GM19023 (cell line): Measurements from ENCODE around the gene TCF4.

Experiments
- ATAC-seq: cut with Tn5 transposase; IDR thresholded peaks from one replicate; pipeline ENCODE4 v1.9.1; 2021; ENCODE audit warnings: mild to moderate bottlenecking, moderate library complexity; ENCODE audit not compliant: unreplicated experiment

TCF4 gene

DNA sequence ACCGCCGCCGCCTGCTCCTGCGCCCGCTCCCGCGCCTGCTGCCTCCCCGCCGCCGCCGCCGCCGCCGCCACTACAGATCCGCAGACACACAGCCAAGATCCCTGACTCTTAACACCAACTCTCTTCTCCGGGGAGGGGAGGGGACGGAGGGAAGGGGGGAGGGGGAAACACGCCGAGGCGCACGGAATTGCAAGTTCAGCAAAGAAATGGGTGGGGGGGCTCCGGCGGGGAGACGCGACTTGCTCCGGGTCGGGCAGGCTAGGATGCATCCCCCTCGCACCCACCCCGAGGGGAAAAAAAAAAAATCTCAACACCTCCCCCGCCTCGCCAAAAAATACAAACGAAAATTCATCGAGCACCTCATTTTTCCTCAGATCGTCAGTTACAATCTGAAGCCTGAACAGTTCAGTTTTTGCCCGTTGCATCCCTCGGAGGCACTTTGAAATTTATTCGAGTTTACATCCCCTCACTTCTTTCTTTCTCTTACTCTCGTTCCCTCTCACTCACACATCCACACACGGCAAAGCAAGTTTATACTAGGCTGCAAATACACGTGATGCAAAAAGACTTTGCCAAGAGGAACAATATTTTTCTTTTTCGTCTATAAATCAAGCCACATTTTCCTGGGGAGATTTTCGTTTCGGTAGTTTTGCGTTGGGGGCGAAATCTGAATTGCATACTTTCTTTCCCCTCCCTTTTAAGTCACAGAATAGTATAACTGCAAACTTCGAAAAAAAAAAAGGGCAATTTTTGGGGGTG, at the start of gene TCF4:
TSS of gene TCF4 (minus strand) at position 82 of the 759 bp plus-strand sequence. CDS start 1,076 bp downstream, outside the sequence.
- no peak for ATAC-seq

- no peak for ATAC-seq
These were observed 49.2 kb upstream of the TCF4 start for GRCh38 chr18:55637204-55637603.

GRCh38 chr18:55635439-55635838, 47.4 kb upstream of the TCF4 start:
- ATAC-seq: no peak

- no peak for ATAC-seq
These were observed 46.6 kb upstream of the TCF4 start for GRCh38 chr18:55634545-55634944.

DNA sequence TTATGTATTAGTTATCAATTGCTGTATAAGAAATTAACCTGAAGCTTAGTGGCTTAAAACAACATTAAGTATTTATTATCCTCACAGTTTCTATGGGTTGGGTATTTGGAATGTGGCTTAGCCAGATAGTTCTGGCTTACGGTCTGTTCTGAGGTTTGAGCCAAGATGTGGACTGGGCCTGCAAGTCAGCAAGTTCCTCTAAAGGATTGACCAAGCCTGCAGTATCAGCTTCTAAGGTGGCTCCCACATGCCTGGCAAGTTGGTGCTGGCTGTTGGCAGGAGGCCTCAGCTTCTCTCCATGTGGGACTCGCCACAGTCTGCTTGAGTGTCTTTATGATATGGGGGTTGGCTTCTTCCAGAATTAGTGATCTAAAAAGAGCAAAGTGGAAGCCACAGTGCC, 45.0 kb upstream of the TCF4 start:
- no peak for ATAC-seq

DNA sequence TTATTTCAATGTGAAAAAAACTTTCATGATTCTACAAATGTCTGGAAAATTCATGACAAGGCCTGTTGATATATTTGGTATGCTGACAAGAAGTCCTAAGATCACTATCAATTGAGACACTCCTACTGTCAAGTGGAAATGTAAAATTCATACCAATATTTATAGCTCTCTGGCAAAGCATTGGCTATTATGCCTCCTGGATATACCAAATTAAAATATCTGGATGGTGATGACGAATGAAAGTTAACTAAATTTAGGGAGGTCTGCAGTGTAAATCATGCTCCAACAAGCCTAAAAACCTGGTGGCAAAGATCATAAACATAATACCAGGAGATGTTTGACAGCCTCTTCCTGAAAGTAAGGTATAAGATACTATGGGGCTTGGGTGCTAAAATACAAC, 41.1 kb upstream of the TCF4 start:
- no peak for ATAC-seq

GRCh38 chr18:55627007-55627406, 39.0 kb upstream of the TCF4 start:
- ATAC-seq: no peak

DNA sequence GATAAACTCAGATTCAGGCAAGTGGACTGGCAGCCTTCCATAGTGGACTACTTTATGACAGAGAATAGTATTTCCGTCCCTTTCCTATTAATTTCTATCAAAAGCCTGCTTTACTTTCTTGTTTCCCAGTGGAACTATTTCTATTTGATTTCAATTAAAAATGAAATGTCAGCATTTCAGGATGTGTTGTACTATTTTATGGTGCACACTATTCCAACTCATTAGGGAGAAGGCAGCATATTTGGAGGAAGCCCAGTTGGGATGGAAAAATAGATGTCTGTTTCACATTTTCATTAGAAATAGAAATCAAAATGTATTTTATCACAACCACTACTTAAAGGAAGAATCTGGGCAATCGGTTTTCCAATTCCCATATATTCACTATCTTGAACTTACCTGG, 37.9 kb upstream of the TCF4 start:
- no peak for ATAC-seq

DNA sequence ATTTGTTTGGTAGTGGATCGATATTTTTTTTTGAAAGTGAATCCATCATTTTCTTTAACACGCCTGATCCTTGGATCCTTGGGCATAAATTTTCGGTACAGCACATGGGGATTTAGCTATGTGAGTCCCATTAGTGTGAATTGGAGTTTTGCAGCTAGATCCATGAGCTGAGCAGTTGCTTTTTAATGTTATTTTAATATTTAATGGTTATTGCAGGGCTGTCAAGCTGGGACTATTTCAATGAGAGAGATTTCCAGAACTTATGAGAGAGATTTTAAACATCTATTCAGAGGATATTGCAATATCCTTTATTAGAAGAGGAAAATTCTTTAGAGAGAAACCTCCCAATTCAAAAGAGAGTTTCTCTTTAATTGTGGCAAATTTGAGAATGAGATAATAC, 35.6 kb upstream of the TCF4 start:
- no peak for ATAC-seq

DNA sequence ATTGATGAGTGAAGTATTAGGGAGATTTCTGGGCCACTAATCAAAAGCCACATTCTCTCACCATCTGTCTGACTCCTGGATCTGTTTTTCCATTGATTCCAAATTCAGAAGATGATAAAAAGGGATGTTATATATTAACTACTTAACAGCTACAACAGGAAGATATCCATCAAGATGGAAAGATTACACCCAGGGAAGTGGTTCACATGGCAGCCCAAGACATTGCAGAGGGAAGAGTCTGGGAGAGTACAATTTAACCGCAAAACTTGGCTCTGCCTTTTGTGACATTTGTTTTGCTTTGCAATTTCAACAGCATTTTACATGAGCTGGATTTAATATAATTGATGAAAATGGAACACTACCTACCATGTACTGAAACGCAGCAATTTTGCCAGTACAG, 22.5 kb upstream of the TCF4 start:
- ATAC-seq: no peak

GRCh38 chr18:55609160-55609825, 21.3 kb upstream of the TCF4 start:
- ATAC-seq: no peak

DNA sequence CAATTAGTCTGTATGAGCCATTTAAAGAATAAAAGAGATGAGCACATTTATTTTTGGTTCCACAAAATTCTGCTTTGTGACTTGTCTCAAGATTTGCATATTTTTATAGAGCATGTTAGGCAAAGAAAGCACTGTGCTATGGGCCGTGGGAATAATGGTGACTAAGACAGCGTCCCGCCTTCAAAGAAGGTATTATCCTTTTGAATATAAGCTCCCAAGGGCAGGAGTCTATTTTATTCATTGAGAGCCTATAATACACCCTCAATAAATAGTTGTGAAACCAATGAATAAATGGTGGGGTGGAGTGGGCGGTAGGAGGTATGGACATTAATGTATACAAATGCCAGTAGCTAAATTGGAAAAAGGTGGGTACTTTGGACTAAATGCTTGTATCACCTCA, 20.5 kb upstream of the TCF4 start:
- ATAC-seq: no peak

DNA sequence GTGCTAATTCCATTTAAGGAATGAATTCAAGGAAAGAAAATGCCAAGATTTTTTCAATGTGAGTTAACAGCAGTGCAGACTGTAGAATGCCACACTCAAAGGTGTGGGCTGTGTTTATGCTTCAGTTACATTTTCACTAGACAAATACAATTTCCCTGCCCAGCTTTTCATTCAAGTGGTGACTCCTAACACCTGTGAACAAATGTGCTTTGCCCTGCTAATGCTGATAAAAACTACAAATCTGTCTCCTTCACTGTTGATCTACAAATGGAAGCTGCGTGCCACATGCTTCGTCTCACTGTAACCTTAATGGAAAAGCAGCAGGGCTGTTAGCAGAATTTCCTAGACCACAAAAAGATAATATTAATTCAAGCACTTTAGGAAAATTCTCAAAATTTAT, 19.8 kb upstream of the TCF4 start:
- ATAC-seq: no peak

DNA sequence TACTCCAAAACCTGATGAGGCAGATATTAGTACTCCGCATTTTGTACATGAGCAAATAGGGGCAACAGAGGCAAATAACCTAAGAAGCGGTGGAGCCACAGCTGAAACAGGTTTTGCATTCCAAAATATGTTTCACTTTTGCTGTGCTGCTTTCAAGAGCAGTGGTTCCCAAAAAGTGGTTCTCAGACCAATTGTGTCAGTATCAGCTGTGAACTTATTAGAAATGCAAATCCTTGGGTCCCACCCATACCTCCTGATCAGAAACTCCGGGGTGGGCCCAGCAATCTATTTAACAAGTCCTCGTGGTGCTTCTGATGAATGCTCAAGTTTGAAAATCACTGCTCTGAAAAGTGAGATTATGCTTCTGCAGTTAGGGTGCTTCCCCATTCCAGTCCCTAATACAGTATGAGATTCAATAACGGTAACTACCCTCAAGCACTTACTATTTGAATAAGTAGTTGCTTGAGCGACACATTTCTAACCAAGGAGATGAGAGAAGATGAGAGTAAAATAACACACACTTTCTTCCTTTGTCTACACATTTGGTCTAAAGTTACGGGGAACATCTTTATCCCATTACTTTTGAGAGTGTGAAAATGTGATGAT, 17.8 kb upstream of the TCF4 start:
- ATAC-seq: peak; percentile 81

DNA sequence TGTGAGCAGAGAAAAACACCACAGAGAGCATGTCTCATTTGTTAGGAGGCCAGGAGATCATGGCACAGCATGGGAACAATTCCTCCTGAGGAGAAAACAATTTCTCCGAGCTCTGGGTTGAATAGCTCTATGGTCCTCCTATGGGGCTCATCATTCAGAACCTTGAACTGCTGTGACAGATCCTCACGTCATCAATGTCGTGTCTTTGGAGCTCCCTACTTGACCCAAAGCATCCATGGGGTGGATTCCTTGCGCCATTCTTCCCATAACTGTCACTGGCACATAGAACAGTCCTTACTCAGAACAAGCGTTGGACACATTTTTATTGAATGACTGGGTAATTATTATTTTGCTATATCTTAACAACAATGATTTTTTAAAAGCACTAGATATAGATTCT, 15.8 kb upstream of the TCF4 start:
- no peak for ATAC-seq

DNA sequence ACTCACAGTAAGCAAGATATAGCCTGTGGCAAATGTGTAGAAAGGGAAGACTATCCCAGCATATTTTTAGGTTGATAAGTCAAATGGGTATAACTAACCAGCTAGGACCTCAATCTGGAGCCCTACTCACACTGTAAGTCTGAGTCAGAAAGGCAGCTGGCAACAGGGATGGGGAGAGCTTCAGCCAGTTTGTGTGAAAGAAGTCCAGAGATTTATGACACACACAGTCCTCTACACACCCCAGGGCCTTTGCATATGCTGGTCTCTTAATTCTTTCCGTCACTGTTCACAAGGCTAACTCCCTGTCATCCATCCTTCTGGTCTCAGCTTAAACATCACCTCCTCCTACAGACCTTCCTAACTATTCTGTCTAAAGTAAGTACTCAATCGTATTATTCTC, 5.9 kb upstream of the TCF4 start:
- ATAC-seq: no peak

GRCh38 chr18:55592572-55592971, 4.6 kb upstream of the TCF4 start:
- no peak for ATAC-seq

GRCh38 chr18:55592106-55592505, 4.1 kb upstream of the TCF4 start:
- ATAC-seq: no peak

GRCh38 chr18:55589625-55590291, 1.8 kb upstream of the TCF4 start:
- peak; percentile 79 for ATAC-seq

DNA sequence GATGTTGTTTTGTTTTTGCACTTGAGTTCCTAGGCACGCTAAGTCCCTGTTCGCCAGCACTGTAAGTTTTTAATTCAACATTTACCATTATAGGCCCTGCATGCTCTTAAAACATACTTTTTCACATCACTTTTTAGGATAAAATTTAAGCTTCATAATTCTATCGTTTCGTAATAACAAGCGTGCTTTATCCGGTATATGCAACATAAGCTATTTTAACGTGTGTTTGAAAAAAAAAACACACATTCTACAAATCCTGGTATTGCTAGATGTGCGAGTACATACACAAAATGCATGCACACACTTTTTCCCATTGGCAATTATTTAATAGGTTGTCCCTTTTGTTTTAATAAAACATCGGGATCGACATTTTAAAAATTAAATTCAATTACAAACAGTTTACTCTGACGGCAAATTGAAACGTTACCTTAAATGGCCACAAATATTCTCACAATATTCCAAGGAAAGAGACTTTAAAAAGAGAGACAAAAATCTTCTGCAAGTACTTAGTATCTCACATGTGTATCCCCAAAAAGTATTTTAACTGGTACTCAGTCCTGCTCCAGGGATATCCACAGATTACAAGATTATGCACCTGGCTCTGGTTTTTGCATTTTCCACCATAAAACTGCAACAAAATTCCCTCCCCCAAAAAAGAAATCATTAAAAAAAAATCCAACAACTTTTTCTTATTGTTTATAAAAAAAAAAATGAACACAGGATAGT, 1.0 kb upstream of the TCF4 start:
- ATAC-seq: no peak
